GM12875 (cell line): ENCODE results near the gene CDC16.
"Not testable (repeated sequence)": the region's sequence is repeated elsewhere in the genome, so short reads cannot be mapped to it uniquely, and the experiment has no call there.

Experiments
- H3K4me3 ChIP-seq: one replicate; pipeline ENCODE4 v1.5.1; 2011; ENCODE audit warnings: low read depth, low read length, control low read depth
- TF ChIP-seq, protein P1 (sequence below): IDR thresholded peaks from 2 replicates; pipeline ENCODE4 v1.5.1; 2011; ENCODE audit warnings: low read depth, mild to moderate bottlenecking, control low read depth, inconsistent platforms, low read length, moderate library complexity, borderline replicate concordance; ENCODE audit not compliant: insufficient read depth

CDC16 gene

GRCh38 chr13:114249077-114249476 lies 14.4 kb downstream of the CDC16 start:
- no peak overlapping the region for H3K4me3 ChIP-seq
- TF ChIP-seq, protein P1, sequence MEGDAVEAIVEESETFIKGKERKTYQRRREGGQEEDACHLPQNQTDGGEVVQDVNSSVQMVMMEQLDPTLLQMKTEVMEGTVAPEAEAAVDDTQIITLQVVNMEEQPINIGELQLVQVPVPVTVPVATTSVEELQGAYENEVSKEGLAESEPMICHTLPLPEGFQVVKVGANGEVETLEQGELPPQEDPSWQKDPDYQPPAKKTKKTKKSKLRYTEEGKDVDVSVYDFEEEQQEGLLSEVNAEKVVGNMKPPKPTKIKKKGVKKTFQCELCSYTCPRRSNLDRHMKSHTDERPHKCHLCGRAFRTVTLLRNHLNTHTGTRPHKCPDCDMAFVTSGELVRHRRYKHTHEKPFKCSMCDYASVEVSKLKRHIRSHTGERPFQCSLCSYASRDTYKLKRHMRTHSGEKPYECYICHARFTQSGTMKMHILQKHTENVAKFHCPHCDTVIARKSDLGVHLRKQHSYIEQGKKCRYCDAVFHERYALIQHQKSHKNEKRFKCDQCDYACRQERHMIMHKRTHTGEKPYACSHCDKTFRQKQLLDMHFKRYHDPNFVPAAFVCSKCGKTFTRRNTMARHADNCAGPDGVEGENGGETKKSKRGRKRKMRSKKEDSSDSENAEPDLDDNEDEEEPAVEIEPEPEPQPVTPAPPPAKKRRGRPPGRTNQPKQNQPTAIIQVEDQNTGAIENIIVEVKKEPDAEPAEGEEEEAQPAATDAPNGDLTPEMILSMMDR, result no peak

DNA sequence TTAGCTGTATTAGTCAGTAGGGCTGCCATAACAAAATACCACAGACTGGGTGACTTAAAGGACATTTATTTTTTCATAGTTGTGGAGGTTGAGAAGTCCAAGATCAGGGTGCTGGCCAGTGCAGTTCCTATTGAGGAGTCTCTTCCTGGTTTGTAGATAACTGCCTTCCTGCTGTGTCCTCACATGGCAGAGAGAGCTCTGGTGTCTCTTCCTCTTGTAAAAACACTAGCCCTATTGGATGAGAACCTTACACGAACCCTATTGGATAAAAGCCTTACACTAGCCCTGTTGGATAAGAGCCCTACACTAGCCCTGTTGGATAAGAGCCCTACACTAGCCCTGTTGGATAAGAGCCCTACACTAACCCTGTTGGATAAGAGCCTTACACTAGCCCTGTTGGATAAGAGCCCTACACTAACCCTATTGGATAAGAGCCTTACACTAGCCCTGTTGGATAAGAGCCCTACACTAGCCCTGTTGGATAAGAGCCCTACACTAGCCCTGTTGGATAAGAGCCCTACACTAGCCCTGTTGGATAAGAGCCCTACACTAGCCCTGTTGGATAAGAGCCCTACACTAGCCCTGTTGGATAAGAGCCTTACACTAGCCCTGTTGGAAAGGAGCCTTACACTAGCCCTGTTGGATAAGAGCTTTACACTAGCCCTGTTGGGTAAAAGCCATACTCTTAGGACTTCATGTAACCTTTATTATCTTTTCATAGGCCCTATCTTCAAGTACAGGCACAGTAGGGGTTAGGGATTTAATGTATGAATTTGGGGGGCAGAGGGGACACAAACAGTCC lies 17.1 kb downstream of the CDC16 start:
- not testable (repeated sequence) for H3K4me3 ChIP-seq

GRCh38 chr13:114256547-114256946 lies 21.9 kb downstream of the CDC16 start:
- no peak overlapping the region for H3K4me3 ChIP-seq
- TF ChIP-seq, protein P1, result no peak

GRCh38 chr13:114257014-114257413 lies 22.3 kb downstream of the CDC16 start:
- H3K4me3 ChIP-seq, result no peak overlapping the region
- TF ChIP-seq, protein P1, result no peak

DNA sequence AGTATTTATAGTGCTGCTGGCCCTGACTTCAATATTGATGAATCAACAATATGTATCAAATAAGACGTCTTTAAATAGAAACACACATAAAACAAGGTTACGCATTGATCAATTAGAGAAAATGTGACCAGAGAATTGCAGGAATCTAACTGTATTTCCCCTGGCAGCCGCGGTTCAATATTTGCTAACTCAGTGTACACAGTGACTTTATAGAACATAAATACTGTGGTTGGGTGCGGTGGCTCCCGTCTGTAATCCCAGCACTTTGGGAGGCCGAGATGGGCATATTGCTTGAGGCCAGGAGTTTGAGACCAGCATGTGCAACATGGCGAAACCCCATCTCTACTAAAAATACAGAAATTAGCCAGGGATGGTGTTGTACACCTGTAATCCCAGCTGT lies 23.9 kb downstream of the CDC16 start:
- H3K4me3 ChIP-seq, result no peak overlapping the region
- TF ChIP-seq, protein P1, result no peak

DNA sequence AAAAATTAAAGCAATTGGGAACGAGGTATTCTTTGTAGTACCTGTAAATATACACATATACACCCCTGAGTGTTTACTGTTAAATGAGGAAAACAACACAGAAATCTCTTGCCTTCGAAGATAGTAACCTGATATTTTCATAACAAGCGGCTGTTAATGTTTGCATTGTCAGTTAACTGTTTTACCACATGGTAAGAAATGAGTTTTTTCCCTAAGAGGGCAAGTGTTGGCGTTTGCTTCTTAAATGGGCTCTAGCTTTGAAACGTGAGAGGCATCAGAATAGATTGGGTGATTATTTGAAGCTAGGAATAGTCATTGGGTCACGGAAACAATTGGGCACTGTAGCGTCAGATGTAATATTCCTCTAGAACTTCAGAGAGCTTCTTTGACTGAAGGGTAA lies 24.7 kb downstream of the CDC16 start:
- TF ChIP-seq, protein P1, result no peak
- H3K4me3 ChIP-seq, result no peak overlapping the region

GRCh38 chr13:114259974-114260373 lies 25.3 kb downstream of the CDC16 start:
- H3K4me3 ChIP-seq, result no peak overlapping the region
- TF ChIP-seq, protein P1, result no peak
